ENCODE data around the gene ZNRF1. TPM values are rescaled to one million over a fixed set of nuclear protein-coding genes. Genes with fewer than 3 reads are reported as not detected.

The ZNRF1 gene
- total RNA-seq, 2 donors from 2014 or later = 27.7 to 29.7 TPM

DNA sequence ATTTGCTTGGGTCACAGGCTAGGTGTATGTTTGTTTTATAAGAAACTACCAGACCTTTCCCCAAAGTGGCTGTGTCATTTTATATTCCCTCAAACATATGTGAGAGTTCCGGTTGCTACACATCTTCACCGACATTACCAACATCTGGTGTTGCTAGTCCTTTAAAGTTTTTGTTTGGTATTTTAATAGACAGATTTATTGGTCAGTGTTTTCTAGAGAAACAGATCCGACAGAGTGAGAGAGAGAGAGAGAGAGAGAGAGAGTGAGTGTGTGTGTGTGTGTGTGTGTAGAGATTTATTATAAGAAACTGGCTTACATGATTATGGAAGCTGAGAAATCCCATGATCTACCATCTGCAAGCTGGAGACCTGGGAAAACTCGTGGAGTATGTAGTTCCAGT lies 86.7 kb downstream of the ZNRF1 start:
- Histone ChIP-seq H3K27ac (no peak overlapping the region), H3K27me3 (no peaks in the 10 kb centered on the region), H3K4me1 (peaks cover 7% of the 10 kb centered on the region), H3K36me3 (no peaks in the 10 kb centered on the region), H3K9me3 (no peaks in the 10 kb centered on the region), H3K4me3 (no peak overlapping the region), H3K9ac (ENCODE audit: low read depth in 2 of 2, low read length in 2 of 2) (no peak overlapping the region)
- DNase-seq = no peak
- TF ChIP-seq, protein P1, sequence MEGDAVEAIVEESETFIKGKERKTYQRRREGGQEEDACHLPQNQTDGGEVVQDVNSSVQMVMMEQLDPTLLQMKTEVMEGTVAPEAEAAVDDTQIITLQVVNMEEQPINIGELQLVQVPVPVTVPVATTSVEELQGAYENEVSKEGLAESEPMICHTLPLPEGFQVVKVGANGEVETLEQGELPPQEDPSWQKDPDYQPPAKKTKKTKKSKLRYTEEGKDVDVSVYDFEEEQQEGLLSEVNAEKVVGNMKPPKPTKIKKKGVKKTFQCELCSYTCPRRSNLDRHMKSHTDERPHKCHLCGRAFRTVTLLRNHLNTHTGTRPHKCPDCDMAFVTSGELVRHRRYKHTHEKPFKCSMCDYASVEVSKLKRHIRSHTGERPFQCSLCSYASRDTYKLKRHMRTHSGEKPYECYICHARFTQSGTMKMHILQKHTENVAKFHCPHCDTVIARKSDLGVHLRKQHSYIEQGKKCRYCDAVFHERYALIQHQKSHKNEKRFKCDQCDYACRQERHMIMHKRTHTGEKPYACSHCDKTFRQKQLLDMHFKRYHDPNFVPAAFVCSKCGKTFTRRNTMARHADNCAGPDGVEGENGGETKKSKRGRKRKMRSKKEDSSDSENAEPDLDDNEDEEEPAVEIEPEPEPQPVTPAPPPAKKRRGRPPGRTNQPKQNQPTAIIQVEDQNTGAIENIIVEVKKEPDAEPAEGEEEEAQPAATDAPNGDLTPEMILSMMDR (IDR thresholded peaks at IDR 0.05) = no peak
- intact Hi-C loops (cut with DNase I) = no loop called here

DNA sequence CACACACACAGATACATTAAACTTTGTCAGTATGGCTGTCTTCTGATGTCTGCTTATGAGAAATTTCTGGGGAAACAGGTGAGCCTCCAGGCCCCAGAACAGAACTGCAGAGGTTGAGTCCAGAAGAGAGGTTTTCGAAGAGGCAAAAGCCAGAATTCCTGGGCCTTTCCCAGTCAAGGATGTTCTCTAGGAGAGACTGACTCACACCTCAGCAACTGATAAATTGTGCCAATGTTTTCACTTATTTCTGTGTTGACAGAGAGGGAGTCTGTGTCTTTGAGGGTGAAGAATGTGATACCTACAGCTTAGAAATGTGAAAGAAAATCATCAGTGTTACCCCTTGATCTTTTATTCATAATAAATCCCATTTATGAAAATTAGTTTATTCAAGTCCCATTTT lies 87.5 kb downstream of the ZNRF1 start:
- Histone ChIP-seq H3K27ac (no peak overlapping the region), H3K9ac (ENCODE audit: low read depth in 2 of 2, low read length in 2 of 2) (no peak overlapping the region), H3K4me1 (peaks cover 7% of the 10 kb centered on the region), H3K4me3 (no peak overlapping the region), H3K9me3 (no peaks in the 10 kb centered on the region), H3K36me3 (no peaks in the 10 kb centered on the region), H3K27me3 (no peaks in the 10 kb centered on the region)
- no peak for DNase-seq
- intact Hi-C loops (cut with DNase I) = no loop called here
- TF ChIP-seq, protein P1 (IDR thresholded peaks at IDR 0.05) = no peak

DNA sequence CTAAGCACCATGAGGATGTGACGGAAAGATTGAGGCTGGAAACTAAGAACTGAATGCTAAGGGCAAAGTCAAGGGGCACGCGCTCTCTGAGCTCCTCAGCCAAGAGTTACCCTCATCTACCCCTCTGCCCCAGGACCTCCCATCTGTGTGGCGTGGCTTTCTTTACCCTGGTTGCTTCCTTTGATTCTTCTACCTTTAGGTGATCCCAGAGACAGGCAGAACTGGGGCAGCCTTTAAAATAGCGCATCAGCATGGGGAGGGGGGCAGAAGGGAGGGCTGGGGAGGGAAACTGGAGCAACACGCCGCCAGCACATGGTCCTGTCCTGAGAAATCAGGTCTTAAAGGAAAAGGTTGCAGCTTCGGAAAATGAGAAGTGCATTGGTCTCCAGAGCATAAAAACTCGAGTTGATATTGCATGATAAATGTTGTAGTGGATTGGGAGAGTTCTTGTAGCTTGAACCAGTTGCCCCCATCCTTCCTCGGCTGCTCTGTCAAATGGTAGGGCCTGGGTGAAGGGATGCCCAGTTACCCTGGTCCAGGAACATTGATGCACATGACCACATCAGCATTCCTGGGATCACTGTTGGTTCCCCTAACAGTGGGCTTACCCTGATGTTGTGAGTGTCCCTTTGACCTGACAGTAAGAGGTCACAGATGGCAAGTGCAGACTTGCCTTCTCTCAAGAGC lies 88.0 kb downstream of the ZNRF1 start:
- no peak for DNase-seq
- H3K4me1 ChIP-seq = peaks cover 7% of the 10 kb centered on the region
- no peaks in the 10 kb centered on the region for H3K9me3 ChIP-seq
- peak overlapping the region; percentile 46 for H3K27ac ChIP-seq
- no peak overlapping the region for H3K9ac ChIP-seq (ENCODE audit: low read depth in 2 of 2, low read length in 2 of 2)
- TF ChIP-seq, protein P1 (IDR thresholded peaks at IDR 0.05) = no peak
- no peaks in the 10 kb centered on the region for H3K36me3 ChIP-seq
- no peaks in the 10 kb centered on the region for H3K27me3 ChIP-seq
- intact Hi-C loops (cut with DNase I) = no loop called here
- H3K4me3 ChIP-seq = no peak overlapping the region

DNA sequence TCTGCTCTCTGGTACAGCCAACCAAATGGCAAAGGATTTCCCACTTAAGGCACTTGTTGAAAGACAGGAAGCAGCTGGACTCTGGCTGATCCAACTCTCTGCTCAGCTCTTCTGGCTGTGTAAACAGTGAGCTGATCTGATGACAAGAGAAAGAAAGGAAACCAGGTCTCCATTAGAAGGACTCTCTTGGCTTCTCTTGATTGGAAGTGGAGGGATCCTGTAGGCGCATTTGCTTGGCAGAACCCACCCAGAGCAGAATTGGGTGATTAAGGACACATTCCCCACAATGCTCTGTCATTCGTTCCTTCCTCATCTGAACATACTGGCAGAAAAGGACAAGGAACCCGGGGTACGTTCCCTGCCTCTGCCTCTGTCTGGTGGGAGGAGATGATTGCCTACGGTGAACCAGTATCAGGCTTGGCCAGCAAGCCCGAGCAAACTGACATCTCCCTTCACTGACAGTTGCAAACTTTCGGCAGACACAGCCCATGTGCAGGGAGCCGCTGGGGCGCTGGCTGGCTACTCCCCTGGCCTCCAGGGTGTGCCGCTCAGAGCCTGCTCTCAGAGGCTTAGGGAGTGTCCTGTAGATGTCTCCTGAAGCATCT lies 88.7 kb downstream of the ZNRF1 start:
- no peak overlapping the region for H3K4me3 ChIP-seq
- H3K27ac ChIP-seq = peak overlapping the region; percentile 46
- intact Hi-C loops (cut with DNase I) = no loop called here

DNA sequence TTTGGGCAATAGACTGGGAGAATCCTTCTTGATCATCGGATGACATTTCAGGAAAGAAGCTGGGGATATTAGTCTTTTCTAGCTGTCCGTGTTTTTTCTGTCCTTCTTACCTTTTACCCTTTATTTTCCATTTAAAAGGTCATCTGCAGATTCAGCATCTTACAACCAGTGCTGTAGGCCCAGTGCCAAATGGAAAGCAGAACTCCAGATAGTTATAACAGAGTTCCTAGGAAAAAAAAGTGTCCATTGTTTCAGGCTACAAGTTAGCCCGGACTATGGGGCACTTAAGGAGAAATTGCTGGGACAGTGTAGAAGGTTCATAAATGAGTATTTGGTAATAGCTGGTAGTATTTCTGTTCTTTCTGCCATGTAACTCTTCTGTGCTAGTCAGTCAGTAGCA lies 89.4 kb downstream of the ZNRF1 start:
- Histone ChIP-seq H3K27ac (no peak overlapping the region), H3K9me3 (no peaks in the 10 kb centered on the region), H3K9ac (ENCODE audit: low read depth in 2 of 2, low read length in 2 of 2) (no peak overlapping the region), H3K27me3 (no peaks in the 10 kb centered on the region), H3K4me1 (peaks cover 7% of the 10 kb centered on the region), H3K36me3 (no peaks in the 10 kb centered on the region), H3K4me3 (no peak overlapping the region)
- TF ChIP-seq, protein P1 (IDR thresholded peaks at IDR 0.05) = no peak
- intact Hi-C loops (cut with DNase I) = no loop called here
- DNase-seq = no peak

More for the DNA sequence above, 88.7 kb downstream of the ZNRF1 start:
- TF ChIP-seq, protein P1 (IDR thresholded peaks at IDR 0.05) = no peak
- H3K9ac ChIP-seq (ENCODE audit: low read depth in 2 of 2, low read length in 2 of 2) = peak overlapping the region in 1 of 2 donors; percentile 31
- H3K4me1 ChIP-seq = peaks cover 7% of the 10 kb centered on the region
- peak; percentile 70 for DNase-seq
- no peaks in the 10 kb centered on the region for H3K27me3 ChIP-seq
- no peaks in the 10 kb centered on the region for H3K36me3 ChIP-seq
- no peaks in the 10 kb centered on the region for H3K9me3 ChIP-seq
